ENCODE data around the gene TRAPPC10. TPM values are rescaled to one million over a fixed set of nuclear protein-coding genes. Genes with fewer than 3 reads are reported as not detected.

Gene TRAPPC10
- total and polyA plus RNA-seq, 9 of the 15 experiments (the other 6 are each of a cell fraction or from before 2014, with no cell fraction given), result 1.1 to 33.8 (median 24.3) TPM

DNA sequence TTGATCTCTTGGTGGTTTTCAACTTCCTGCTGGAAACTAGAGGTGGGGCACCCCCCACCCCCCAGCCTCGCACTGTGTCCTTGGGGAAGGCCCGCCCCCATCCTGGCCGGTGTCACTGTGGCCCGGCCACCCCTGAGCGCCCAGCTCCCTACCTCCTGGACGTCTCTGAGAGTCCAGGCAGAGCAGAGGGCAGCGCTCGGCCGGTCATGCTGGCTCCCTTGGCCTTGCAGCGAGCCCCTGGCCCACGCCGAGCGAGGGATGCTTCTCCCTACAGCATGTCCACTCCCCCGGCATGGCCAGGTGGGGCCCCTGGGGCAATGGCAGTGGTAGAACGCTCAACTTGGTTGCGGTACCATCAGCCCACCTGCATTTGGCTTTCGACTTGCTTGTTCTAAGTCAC, 28.7 kb upstream of the TRAPPC10 start (continued):
- TF ChIP-seq REST (IDR thresholded peaks at IDR 0.05; ENCODE audit: borderline replicate concordance) (no peak), REST (CRISPR knock-in tag; IDR thresholded peaks at IDR 0.05; ENCODE audit: low read depth) (no peak)

Data from K562 (cell line).